Panc1 (cell line): Measurements from ENCODE around the gene PIWIL1.

Experiments
- CTCF ChIP-seq: fragments of 450-650 bp; IDR thresholded peaks from 2 replicates; pipeline ENCODE4 v1.5.1; 2017; ENCODE audit warnings: mild to moderate bottlenecking
- POLR2AphosphoS5 ChIP-seq: IDR thresholded peaks from 2 replicates; pipeline ENCODE4 v1.6.1; 2012; ENCODE audit warnings: mild to moderate bottlenecking, low read depth, low read length, moderate library complexity
- REST ChIP-seq, 2 experiments: IDR thresholded peaks; 2 replicates each; pipeline ENCODE4 v1.6.1; 2011 to 2012; ENCODE audit warnings: low read depth in 2 of 2, control low read depth in 1 of 2, low read length in 1 of 2, mild to moderate bottlenecking in 1 of 2, moderate library complexity in 1 of 2; ENCODE audit not compliant: insufficient read depth in 1 of 2
- SIN3A ChIP-seq: IDR thresholded peaks from 2 replicates; pipeline ENCODE4 v1.6.1; 2012; ENCODE audit warnings: low read depth, mild to moderate bottlenecking, low read length, moderate library complexity, borderline replicate concordance; ENCODE audit not compliant: insufficient read depth
- TCF7L2 ChIP-seq: IDR thresholded peaks from 2 replicates; pipeline ENCODE4 v1.6.1; 2011; ENCODE audit warnings: mild to moderate bottlenecking, low read depth, low read length, inconsistent platforms

DNA sequence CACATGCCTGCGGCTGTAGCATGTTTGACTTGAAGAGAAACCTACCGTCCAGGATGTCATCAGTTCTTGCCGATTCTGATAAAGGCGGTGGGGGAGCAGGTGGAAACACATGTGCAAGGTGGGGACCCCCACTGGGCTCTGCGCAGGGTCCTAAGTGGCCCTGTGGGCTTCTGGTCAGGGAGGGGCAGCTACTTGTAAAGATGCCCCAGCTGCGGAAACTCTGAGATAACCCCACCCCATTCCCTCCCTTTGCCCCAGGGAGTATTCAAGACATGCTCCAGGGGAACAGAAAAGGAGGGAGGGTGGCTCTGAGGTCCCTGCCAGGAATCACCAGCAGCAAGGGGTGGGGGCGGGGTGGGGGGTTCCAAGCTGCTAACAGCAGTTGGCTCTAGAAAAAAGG, 67.6 kb downstream of the PIWIL1 start:
- no peak for TF ChIP-seq POLR2AphosphoS5
- TF ChIP-seq TCF7L2: no peak
- no peak for TF ChIP-seq CTCF
- TF ChIP-seq REST (IDR thresholded peaks at IDR 0.05; ENCODE audit: insufficient read depth in 1 of 2, low read depth in 2 of 2, low read length in 1 of 2): no peak
- TF ChIP-seq SIN3A: no peak
